ENCODE data around the gene BCL2L1.
"Not testable (repeated sequence)": the region's sequence is repeated elsewhere in the genome, so short reads cannot be mapped to it uniquely, and the experiment has no call there.

BCL2L1 gene

DNA sequence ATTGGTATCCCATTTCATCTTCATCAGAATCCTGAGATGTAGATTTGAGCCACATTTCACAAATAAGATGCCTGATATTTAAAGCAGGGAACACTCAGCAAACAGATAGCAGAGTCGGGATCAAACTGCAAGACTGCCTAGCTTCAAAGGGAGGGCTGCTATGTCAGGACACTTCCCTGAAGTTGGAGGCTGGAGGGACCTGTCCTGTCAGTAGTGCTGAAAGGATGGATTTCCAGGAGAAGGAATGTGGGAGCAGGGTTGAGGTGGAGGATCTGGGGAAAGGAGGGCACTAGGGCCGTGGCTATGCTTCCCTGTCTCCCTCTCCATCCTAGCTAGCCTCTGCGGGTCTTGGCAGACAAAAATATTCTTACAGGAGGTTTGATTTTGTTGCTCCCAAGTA, 52.8 kb downstream of the BCL2L1 start:
- 0 out of 2 replicates have a peak overlapping the region, but pooled peaks have one; percentile 1 for H3K27ac ChIP-seq (ENCODE audit: low read depth, low read length)
- H3K4me1 ChIP-seq (ENCODE audit: control insufficient read depth, insufficient read depth, low read length, unreplicated experiment): peaks cover 42% of the 10 kb centered on the region
- no peaks in the 10 kb centered on the region for H3K27me3 ChIP-seq (ENCODE audit: insufficient read depth, low read length)
- peaks cover 36% of the 10 kb centered on the region for H3K36me3 ChIP-seq (ENCODE audit: insufficient read depth, low read length)
- peaks cover 75% of the 10 kb centered on the region for H3K79me2 ChIP-seq (ENCODE audit: control insufficient read depth, insufficient read depth, low read length, unreplicated experiment)
- H3K4me3 ChIP-seq (ENCODE audit: low read depth, low read length): no peak overlapping the region
- no peak overlapping the region for H2AFZ ChIP-seq (ENCODE audit: low read length, unreplicated experiment)

DNA sequence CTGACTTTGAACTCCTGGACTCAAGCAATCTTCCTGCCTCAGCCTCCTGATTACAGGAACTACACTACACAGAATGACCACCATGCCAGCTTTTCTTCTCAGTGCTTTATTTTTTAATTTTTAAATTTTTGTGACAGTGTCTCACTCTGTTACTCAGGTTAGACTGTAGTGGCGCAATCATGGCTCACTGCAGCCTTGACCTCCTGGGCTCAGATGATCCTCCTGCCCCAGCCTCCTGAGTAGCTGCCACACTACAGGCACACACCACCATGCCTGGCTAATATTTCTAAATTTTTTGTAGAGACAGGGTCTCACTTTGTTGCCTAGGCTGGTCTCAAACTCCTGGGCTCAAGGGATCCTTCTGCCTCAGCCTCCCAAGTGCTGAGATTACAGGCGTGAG, 53.7 kb downstream of the BCL2L1 start:
- Histone ChIP-seq H3K36me3 (ENCODE audit: insufficient read depth, low read length) (peaks cover 29% of the 10 kb centered on the region), H3K79me2 (ENCODE audit: control insufficient read depth, insufficient read depth, low read length, unreplicated experiment) (peaks cover 66% of the 10 kb centered on the region)
- not testable (repeated sequence) for H2AFZ ChIP-seq (ENCODE audit: low read length, unreplicated experiment)

DNA sequence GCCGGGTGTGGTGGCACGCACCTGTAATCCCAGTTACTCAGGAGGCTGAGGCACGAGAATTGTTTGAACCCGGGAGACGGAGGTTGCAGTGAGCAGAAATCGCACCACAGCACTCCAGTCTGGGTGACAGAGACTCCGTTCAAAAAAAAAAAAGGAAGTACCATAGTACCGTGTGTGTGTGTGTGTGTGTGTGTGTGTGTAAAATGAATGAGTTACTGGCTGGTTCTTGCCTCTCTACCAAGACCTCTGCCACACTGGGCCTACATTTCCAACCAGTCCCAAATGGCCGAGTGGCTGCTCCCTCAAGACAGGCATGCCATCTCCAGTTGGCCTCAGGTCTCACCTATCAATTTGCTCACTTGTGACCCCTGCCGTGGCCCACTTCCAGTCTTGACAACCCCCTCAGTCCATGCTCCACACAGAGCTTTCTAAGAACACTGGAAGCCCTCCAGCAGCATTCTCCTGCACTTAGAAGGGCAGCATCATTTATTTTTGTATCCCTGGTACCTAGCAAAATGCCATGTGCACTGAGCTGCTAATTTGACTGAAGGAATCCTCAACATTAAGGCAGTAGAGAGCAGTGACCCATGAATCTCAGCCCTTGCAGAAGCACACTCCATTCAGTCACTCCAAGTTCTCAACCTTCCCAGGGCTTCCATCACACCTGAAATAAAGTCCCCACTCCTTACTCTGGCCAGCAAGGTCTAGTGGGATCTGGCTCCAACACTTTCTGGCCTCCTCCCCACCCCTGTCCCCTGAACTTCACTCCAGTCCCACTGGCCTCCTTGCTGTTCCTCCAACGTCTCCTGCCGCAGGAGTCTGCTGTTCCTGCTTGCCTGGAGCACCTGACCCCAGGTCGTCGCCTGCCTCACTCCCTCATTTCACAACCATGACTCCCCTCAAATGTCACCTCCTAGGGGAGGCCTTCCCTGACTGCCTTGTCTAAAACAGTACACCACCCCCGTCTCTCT, 55.1 kb downstream of the BCL2L1 start:
- peaks cover 42% of the 10 kb centered on the region for H3K4me1 ChIP-seq (ENCODE audit: control insufficient read depth, insufficient read depth, low read length, unreplicated experiment)
- no peak overlapping the region for H2AFZ ChIP-seq (ENCODE audit: low read length, unreplicated experiment)
- no peaks in the 10 kb centered on the region for H3K27me3 ChIP-seq (ENCODE audit: insufficient read depth, low read length)
- H3K36me3 ChIP-seq (ENCODE audit: insufficient read depth, low read length): peaks cover 28% of the 10 kb centered on the region
- H3K4me3 ChIP-seq (ENCODE audit: low read depth, low read length): no peak overlapping the region
- H3K27ac ChIP-seq (ENCODE audit: low read depth, low read length): peak overlapping the region; percentile 39; the same call in 1 of the 2 replicates
- H3K79me2 ChIP-seq (ENCODE audit: control insufficient read depth, insufficient read depth, low read length, unreplicated experiment): peaks cover 54% of the 10 kb centered on the region

More for the DNA sequence above, 53.7 kb downstream of the BCL2L1 start:
- H3K4me1 ChIP-seq (ENCODE audit: control insufficient read depth, insufficient read depth, low read length, unreplicated experiment): peaks cover 42% of the 10 kb centered on the region
- H3K27ac ChIP-seq (ENCODE audit: low read depth, low read length); H3K4me3 ChIP-seq (ENCODE audit: low read depth, low read length); H3K27me3 ChIP-seq (ENCODE audit: insufficient read depth, low read length): not testable (repeated sequence)

DNA sequence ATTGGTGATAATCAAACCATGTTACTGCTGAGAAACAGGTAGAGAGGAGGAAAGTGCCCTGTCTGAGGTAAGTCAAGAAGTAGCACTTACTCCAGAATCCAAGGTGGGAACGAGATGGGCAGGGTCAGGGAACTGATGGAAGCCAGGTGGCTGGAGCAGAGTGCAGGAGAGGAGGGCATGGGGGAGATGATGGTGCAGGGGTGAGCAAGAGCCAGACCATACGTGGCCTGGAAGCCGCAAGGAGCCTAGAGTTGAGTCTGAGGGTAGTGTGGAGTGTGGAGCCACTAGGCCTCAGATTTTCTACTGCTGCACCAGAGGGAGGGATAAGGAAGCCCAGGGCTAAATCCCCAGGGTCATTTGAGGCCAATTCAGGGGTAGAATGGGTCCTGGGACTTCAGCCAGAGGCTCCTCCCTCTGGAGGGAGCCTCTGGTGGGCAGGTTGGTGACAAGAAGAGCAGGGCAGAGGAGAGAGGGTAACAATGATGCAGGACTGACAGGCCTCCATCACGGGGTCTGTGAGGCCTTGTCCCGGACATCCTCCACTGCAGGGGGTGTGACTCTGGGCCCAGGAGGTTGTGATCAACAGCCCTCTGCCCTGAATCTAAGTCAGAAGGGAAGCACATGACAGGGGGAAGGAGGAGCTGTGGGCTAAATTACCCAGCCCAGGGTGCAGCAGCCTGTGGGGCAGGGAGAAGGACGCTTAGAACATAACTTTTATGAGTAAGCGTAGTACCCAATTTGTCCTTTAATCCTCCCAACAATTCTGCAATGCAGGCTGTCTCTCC, 56.2 kb downstream of the BCL2L1 start:
- Histone ChIP-seq H3K4me3 (ENCODE audit: low read depth, low read length) (no peak overlapping the region), H3K79me2 (ENCODE audit: control insufficient read depth, insufficient read depth, low read length, unreplicated experiment) (peaks cover 45% of the 10 kb centered on the region), H3K4me1 (ENCODE audit: control insufficient read depth, insufficient read depth, low read length, unreplicated experiment) (peaks cover 51% of the 10 kb centered on the region), H3K27me3 (ENCODE audit: insufficient read depth, low read length) (no peaks in the 10 kb centered on the region), H3K27ac (ENCODE audit: low read depth, low read length) (peak overlapping the region; percentile 28; the same call in 1 of the 2 replicates), H2AFZ (ENCODE audit: low read length, unreplicated experiment) (no peak overlapping the region), H3K36me3 (ENCODE audit: insufficient read depth, low read length) (peaks cover 26% of the 10 kb centered on the region)

DNA sequence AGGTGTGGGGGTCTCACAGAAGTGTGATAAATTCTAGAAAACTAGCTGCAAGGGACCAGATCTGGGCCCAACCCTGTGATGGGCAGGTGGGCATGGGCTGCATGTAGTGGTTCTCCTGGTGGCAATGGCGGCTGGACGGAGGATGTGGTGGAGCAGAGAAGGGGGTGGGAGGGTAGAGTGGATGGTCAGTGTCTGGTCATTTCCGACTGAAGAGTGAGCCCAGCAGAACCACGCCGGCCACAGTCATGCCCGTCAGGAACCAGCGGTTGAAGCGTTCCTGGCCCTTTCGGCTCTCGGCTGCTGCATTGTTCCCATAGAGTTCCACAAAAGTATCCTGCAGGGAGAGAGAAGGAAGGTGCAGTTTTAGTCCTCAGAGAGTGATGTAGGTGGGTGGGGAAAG, 56.9 kb downstream of the BCL2L1 start:
- Histone ChIP-seq H3K27ac (ENCODE audit: low read depth, low read length) (peak overlapping the region; percentile 34; the same call in 1 of the 2 replicates), H3K79me2 (ENCODE audit: control insufficient read depth, insufficient read depth, low read length, unreplicated experiment) (peaks cover 38% of the 10 kb centered on the region), H2AFZ (ENCODE audit: low read length, unreplicated experiment) (no peak overlapping the region), H3K4me3 (ENCODE audit: low read depth, low read length) (no peak overlapping the region), H3K36me3 (ENCODE audit: insufficient read depth, low read length) (peaks cover 23% of the 10 kb centered on the region), H3K27me3 (ENCODE audit: insufficient read depth, low read length) (no peaks in the 10 kb centered on the region), H3K4me1 (ENCODE audit: control insufficient read depth, insufficient read depth, low read length, unreplicated experiment) (peaks cover 51% of the 10 kb centered on the region)

DNA sequence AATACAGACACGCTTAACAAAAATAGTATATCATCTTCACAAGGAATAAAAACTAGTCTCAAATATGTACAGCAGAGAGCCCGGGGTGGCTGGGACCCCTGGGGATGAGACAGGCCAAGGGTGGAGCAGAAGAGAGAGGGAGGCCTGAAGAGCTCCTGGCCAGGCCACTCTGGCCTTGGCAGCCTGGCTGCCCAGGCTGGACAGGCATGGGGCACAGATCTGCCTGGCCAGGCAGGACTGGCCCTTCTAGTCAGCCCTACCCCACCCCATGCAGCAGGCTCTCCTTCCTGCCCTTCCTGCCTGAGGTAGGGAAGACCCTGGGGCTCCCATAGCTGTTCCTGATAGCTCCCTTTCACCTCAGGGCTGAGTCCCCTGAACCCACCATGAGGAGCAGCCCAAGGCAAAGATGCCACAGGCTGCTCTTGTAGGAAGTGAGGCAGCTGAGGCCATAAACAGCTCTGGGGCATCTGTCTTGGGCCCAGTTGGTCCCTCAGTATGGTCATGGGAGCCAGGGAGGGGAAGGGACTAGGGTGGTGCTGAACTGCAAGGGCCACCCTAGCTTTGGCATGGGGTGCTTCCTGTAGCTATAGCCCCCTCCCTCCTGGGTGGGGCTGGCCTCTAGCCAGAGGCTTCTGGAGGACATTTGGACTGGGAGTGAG, 57.8 kb downstream of the BCL2L1 start:
- H3K4me3 ChIP-seq (ENCODE audit: low read depth, low read length): no peak overlapping the region
- H3K27ac ChIP-seq (ENCODE audit: low read depth, low read length): peak overlapping the region; percentile 34
- H3K36me3 ChIP-seq (ENCODE audit: insufficient read depth, low read length): peaks cover 19% of the 10 kb centered on the region
- H3K27me3 ChIP-seq (ENCODE audit: insufficient read depth, low read length): no peaks in the 10 kb centered on the region
- peaks cover 51% of the 10 kb centered on the region for H3K4me1 ChIP-seq (ENCODE audit: control insufficient read depth, insufficient read depth, low read length, unreplicated experiment)
- H2AFZ ChIP-seq (ENCODE audit: low read length, unreplicated experiment): no peak overlapping the region
- peaks cover 29% of the 10 kb centered on the region for H3K79me2 ChIP-seq (ENCODE audit: control insufficient read depth, insufficient read depth, low read length, unreplicated experiment)

DNA sequence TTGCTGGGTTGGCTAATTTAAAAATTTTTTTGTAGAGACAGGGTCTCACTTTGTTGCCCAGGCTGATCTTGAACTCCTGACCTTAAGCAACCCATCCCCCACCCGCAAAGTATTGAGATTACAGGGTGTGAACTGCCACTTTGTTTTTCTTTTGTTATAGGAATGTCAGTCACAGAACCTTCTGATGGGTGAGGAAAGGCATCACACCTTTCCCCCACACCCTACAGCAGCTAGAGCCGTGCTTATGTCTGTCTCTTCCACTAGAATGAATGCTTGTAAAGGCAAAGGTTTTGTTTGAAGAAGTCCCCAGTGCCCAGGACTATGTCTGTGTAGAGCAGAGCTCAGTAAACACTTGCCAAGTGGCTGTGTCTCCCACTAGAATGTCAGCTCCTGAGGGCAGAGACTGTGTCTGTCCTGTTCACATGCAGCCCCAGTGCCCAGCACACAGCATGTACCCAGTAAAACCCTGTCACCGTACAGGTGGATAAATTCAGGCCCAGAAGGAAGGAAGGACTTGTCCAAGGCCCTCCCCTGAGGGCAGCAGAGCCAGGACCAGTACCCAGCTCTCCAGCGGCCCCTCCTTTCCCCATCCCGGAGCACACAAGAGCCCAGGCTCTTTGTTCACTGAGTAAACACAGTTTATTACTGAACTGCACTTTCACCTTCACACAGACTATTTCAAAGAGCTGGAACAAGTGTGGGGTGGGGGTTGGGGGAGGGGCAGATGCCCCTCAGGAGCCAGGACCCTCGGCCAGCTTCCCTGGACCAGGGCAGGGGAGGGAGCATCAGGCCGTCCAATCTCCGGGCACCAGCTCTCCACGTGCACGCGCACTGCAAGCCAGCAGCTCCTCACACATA, 58.6 kb downstream of the BCL2L1 start:
- peaks cover 51% of the 10 kb centered on the region for H3K4me1 ChIP-seq (ENCODE audit: control insufficient read depth, insufficient read depth, low read length, unreplicated experiment)
- no peak overlapping the region for H3K4me3 ChIP-seq (ENCODE audit: low read depth, low read length)
- no peak overlapping the region for H2AFZ ChIP-seq (ENCODE audit: low read length, unreplicated experiment)
- H3K27me3 ChIP-seq (ENCODE audit: insufficient read depth, low read length): no peaks in the 10 kb centered on the region
- H3K79me2 ChIP-seq (ENCODE audit: control insufficient read depth, insufficient read depth, low read length, unreplicated experiment): peaks cover 21% of the 10 kb centered on the region
- H3K27ac ChIP-seq (ENCODE audit: low read depth, low read length): peak overlapping the region; percentile 34
- H3K36me3 ChIP-seq (ENCODE audit: insufficient read depth, low read length): peaks cover 15% of the 10 kb centered on the region

DNA sequence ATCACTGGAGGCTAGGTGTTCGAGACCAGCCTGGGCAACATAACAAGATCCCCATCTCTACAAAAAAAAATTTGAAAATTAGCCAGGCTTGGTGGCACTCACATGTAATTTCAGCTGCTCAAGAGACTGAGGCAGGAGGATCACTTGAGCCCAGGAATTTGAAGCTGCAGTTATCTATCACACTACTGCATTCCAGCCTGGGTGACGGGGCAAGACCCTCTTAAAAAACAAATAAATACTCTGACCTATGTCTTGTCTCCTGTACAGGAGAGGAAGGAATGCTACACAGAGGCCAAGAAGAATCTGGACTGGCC, 59.2 kb downstream of the BCL2L1 start:
- H3K27ac ChIP-seq (ENCODE audit: low read depth, low read length): peak overlapping the region; percentile 34
- peaks cover 51% of the 10 kb centered on the region for H3K4me1 ChIP-seq (ENCODE audit: control insufficient read depth, insufficient read depth, low read length, unreplicated experiment)
- peaks cover 15% of the 10 kb centered on the region for H3K36me3 ChIP-seq (ENCODE audit: insufficient read depth, low read length)
- no peak overlapping the region for H3K4me3 ChIP-seq (ENCODE audit: low read depth, low read length)
- H3K79me2 ChIP-seq (ENCODE audit: control insufficient read depth, insufficient read depth, low read length, unreplicated experiment): peaks cover 19% of the 10 kb centered on the region
- no peaks in the 10 kb centered on the region for H3K27me3 ChIP-seq (ENCODE audit: insufficient read depth, low read length)
- H2AFZ ChIP-seq (ENCODE audit: low read length, unreplicated experiment): no peak overlapping the region

DNA sequence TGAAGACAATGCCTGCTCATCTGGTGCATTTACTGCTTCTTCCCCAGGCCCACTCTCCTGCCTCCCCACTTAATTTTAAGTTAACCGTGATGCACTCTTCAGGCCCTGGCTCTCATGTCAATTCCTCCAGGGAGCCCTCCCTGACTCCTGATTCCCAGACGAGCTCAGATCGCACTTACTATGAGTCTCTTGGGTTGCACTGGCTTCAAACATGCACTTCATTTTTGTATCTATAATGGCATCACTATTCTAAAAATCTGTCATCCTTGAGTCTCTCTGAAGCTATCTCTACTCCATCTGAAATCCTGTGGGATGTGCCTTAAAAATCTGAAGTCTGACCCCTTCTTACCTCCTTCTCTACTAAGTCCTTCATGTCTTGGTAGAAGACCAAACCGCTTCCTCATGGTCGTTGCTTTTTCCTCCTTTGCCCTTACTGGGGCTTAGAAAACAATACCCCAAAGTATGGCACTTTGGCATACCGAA, 60.3 kb downstream of the BCL2L1 start:
- H3K4me1 ChIP-seq (ENCODE audit: control insufficient read depth, insufficient read depth, low read length, unreplicated experiment): peaks cover 45% of the 10 kb centered on the region
- peak overlapping the region; percentile 56 for H3K27ac ChIP-seq (ENCODE audit: low read depth, low read length)
- no peaks in the 10 kb centered on the region for H3K27me3 ChIP-seq (ENCODE audit: insufficient read depth, low read length)
- no peak overlapping the region for H2AFZ ChIP-seq (ENCODE audit: low read length, unreplicated experiment)
- peaks cover 13% of the 10 kb centered on the region for H3K79me2 ChIP-seq (ENCODE audit: control insufficient read depth, insufficient read depth, low read length, unreplicated experiment)
- no peak overlapping the region for H3K4me3 ChIP-seq (ENCODE audit: low read depth, low read length)
- peaks cover 11% of the 10 kb centered on the region for H3K36me3 ChIP-seq (ENCODE audit: insufficient read depth, low read length)
